ENCODE data around the gene SP8.
"Not testable (repeated sequence)": the region's sequence is repeated elsewhere in the genome, so short reads cannot be mapped to it uniquely, and the experiment has no call there.

The SP8 gene

GRCh38 chr7:20786779-20787659 is at the start of gene SP8:
Gene SP8, minus strand, starts transcription at chr7:20786886. Its CDS starts 88 bp downstream, at chr7:20786798.
- no peak for DNase-seq

GRCh38 chr7:20836424-20836823 is 49.7 kb upstream of the SP8 start:
- not testable (repeated sequence) for DNase-seq

- DNase-seq = no peak
Measured at GRCh38 chr7:20835111-20835750, 48.5 kb upstream of the SP8 start.

GRCh38 chr7:20834656-20835055 is 48.0 kb upstream of the SP8 start:
- DNase-seq = no peak

GRCh38 chr7:20831956-20832355 is 45.3 kb upstream of the SP8 start:
- DNase-seq = no peak

- no peak for DNase-seq
Measured at GRCh38 chr7:20831451-20831850, 44.8 kb upstream of the SP8 start.

- no peak for DNase-seq
Measured at GRCh38 chr7:20828947-20829346, 42.3 kb upstream of the SP8 start.

GRCh38 chr7:20827172-20827571 is 40.5 kb upstream of the SP8 start:
- DNase-seq = no peak

- no peak for DNase-seq
Measured at GRCh38 chr7:20826243-20826642, 39.6 kb upstream of the SP8 start.

- no peak for DNase-seq
Measured at GRCh38 chr7:20825555-20825954, 38.9 kb upstream of the SP8 start.

- not testable (repeated sequence) for DNase-seq
Measured at GRCh38 chr7:20821390-20821789, 34.7 kb upstream of the SP8 start.

- DNase-seq = no peak
Measured at GRCh38 chr7:20816372-20816959, 29.8 kb upstream of the SP8 start.

- no peak for DNase-seq
Measured at GRCh38 chr7:20804345-20804744, 17.7 kb upstream of the SP8 start.

GRCh38 chr7:20799566-20800366 is 13.1 kb upstream of the SP8 start:
- no peak for DNase-seq

- DNase-seq = no peak
Measured at GRCh38 chr7:20798694-20799121, 12.0 kb upstream of the SP8 start.

- no peak for DNase-seq
Measured at GRCh38 chr7:20798081-20798693, 11.5 kb upstream of the SP8 start.

- no peak for DNase-seq
Measured at GRCh38 chr7:20797462-20798080, 10.9 kb upstream of the SP8 start.

- no peak for DNase-seq
Measured at GRCh38 chr7:20797042-20797461, 10.4 kb upstream of the SP8 start.

GRCh38 chr7:20796500-20796899 is 9.8 kb upstream of the SP8 start:
- DNase-seq = no peak

GRCh38 chr7:20795881-20796280 is 9.2 kb upstream of the SP8 start:
- DNase-seq = no peak

- no peak for DNase-seq
Measured at GRCh38 chr7:20795361-20795760, 8.7 kb upstream of the SP8 start.

GRCh38 chr7:20794676-20795075 is 8.0 kb upstream of the SP8 start:
- DNase-seq = no peak

All from activated CD4-positive, CD25-positive, alpha-beta regulatory T cell (primary cell).